Transverse colon (tissue), 4 donors: ENCODE data around the gene CDR2.

Source experiments
- POLR2AphosphoS5 ChIP-seq, 3 donors: sonication (generic); formaldehyde crosslinking; IDR thresholded peaks; one replicate each; pipeline ENCODE4 v1.6.1; 2016; ENCODE audit warnings: antibody characterized with exemption in 3 of 3
- TF ChIP-seq, protein P1 (sequence below), 5 experiments: fragments of 200-600 bp in 3 of 5; fragments of 450-650 bp in 2 of 5; sonication (generic) in 3 of 5; IDR thresholded peaks; 1 replicate in 2 of 5; 2 replicates in 3 of 5; pipeline ENCODE4 v1.5.1; 2016 to 2017; ENCODE audit warnings: antibody characterized with exemption in 5 of 5, inconsistent platforms in 3 of 5, mild to moderate bottlenecking in 2 of 5, moderate library complexity in 1 of 5

DNA sequence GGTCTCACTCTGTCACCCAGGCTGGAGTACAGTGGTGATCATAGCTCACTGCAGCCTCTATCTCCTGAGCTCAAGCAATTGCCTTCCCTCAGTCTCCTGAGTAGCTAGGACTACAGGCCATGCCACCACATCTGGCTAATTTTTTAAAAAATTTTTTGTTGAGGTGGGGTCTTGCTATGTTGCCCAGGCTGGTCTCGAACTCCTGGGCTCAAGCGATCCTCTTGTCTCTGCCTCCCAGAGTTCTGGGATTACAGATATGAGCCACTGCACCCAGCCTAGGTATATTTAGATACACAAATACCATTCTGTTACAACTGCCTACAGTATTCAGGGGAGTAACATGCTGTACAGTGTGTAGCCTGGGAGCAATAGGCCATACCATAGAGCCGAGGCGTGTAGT, 62.9 kb downstream of the CDR2 start:
- TF ChIP-seq, protein P1, sequence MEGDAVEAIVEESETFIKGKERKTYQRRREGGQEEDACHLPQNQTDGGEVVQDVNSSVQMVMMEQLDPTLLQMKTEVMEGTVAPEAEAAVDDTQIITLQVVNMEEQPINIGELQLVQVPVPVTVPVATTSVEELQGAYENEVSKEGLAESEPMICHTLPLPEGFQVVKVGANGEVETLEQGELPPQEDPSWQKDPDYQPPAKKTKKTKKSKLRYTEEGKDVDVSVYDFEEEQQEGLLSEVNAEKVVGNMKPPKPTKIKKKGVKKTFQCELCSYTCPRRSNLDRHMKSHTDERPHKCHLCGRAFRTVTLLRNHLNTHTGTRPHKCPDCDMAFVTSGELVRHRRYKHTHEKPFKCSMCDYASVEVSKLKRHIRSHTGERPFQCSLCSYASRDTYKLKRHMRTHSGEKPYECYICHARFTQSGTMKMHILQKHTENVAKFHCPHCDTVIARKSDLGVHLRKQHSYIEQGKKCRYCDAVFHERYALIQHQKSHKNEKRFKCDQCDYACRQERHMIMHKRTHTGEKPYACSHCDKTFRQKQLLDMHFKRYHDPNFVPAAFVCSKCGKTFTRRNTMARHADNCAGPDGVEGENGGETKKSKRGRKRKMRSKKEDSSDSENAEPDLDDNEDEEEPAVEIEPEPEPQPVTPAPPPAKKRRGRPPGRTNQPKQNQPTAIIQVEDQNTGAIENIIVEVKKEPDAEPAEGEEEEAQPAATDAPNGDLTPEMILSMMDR (IDR thresholded peaks at IDR 0.05), result no peak
- no peak for TF ChIP-seq POLR2AphosphoS5 (IDR thresholded peaks at IDR 0.05)
